Myocyte (in vitro differentiated cells): ENCODE data around the gene PAX5. TPM values are rescaled to one million over a fixed set of nuclear protein-coding genes. Genes with fewer than 3 reads are reported as not detected.

ENCODE experiments used
- DNase-seq: peaks from one replicate; pipeline ENCODE4 v3.0.0-alpha.2; 2012; ENCODE audit warnings: low read depth
- total RNA-seq: library from RNA; depleted of rRNA; stranded (reverse); fragments of >200 nt; gene quantifications from 2 replicates; pipeline ENCODE4 v1.2.3, GENCODE V29; 2014

PAX5 gene
- total RNA-seq, 1 donor from 2014 or later: not detected

DNA sequence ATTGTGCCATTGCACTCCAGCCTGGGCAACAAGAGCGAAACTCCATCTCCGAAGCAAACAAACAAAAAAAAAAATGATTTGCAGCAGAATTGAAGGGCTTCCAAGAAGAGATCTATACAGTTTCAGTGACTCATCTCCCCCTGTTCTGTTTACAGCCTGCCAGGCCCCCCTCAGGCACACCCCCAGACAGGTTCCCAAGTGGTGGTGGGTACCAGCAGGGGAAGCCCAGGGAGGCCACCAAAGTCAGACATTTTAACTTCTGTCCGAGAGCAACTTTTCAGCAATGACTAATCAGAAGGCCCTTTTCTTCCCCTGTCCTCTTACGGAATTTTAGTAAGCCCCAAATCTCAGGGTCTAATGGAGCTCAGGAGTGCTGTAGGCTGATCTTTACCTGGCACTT, 98.7 kb downstream of the PAX5 start:
- no peak for DNase-seq

DNA sequence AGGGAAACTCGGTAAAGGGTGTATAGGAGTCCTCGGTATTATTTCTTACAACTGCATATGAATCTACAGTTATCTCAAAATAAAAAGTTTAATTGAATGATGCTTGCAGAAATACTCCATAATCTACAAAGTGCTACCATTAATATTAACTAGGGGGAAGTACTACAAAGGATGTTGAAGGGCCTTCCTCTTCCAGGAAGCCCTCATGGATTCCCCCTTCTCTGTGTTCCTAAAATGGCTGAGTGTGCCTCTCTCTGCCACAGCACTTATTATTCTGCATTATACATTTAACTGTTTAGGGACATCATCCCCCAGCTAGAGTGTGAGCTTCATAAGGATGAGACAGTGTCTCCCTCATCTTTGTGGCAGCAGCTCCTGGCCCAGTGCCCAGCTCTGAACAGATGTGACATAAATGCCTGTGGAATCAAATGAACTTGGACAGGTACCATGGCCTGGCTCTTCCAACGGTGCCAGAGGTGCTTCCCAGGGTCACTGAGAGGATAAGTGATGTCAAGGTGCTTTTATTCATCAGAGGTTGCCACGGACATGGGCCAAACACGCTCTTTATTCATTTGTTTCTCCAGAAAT, 99.5 kb downstream of the PAX5 start:
- no peak for DNase-seq

- no peak for DNase-seq
These were observed 100.3 kb downstream of the PAX5 start for GRCh38 chr9:36933676-36934215.

DNA sequence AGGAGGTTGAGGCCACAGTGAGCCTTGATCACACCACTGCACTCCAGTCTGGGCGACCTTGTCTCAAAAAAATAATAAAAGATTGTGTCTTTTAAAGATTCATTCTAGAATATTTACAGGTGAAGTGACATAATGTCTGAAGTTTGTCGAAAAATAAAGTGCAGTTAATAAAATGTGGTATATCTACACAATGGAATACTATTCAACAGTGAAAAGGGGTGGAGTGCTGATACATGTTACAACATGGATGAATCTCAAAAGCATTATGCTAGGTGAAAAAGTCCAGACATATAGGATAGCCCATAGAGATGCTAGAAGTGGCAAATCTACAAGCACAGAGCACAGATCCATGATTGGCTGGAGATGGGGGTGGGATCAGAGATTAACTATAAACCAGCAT, 101.9 kb downstream of the PAX5 start:
- no peak for DNase-seq

DNA sequence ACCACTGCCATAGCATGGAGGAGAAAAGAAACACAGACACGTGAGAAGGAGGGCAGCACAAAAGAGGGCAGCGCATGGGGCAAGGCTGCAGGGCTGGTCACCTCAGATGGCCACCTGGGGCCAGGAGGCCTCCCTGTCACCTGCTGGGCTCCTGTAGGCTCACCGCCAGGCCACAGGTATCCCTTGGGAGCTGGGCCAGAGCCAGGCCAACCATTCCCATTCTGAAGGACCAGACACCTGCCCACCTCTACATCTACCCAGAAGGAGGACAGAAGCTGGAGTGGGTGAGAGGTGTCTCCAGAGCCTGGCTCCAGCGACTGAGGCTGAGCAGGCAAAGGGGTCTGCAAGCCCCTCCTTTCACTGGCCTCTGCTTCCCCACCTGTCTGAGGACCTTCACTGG, 103.1 kb downstream of the PAX5 start:
- DNase-seq: no peak

DNA sequence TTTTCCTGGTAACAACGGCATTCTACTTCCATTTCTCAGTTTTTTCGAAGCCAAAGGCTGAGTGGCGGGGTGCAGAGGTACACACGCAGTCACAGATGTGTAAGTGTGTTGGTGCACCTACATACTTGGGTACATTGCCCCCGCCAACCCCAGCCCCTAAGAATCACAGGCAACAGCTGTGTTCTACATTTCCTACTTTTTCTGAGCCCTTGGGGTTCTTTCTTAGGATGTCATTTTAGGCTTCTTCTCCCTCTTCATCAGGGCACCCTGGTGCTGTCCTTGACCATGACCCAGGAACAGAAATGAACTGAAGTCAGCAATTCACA, 104.8 kb downstream of the PAX5 start:
- DNase-seq: no peak

GRCh38 chr9:36928670-36929349, 105.3 kb downstream of the PAX5 start:
- peak; percentile 32 for DNase-seq

GRCh38 chr9:36928210-36928609, 105.9 kb downstream of the PAX5 start:
- no peak for DNase-seq

- no peak for DNase-seq
These were observed 109.2 kb downstream of the PAX5 start for GRCh38 chr9:36924757-36925432.

GRCh38 chr9:36924071-36924470, 110.0 kb downstream of the PAX5 start:
- peak; percentile 38 for DNase-seq

- DNase-seq: no peak
These were observed 110.9 kb downstream of the PAX5 start for GRCh38 chr9:36923025-36923625.

- DNase-seq: no peak
These were observed 111.5 kb downstream of the PAX5 start for GRCh38 chr9:36922548-36922947.

DNA sequence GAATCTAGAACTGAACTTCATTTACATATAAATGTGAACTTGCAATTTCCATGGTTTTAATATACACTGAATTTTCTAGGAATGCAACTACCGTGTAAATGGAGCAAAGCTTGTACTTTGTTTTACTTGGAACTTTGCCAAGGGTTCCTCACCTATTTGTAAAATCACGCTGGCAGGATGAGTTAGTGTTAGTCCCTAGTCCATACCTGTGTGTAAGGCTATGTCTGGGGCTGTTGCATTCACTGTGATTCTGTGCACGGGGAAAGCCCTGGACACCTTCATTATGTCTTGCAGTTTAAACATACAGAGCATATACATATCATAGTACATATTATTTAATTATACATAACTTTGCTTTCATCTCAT, 119.9 kb downstream of the PAX5 start:
- no peak for DNase-seq

DNA sequence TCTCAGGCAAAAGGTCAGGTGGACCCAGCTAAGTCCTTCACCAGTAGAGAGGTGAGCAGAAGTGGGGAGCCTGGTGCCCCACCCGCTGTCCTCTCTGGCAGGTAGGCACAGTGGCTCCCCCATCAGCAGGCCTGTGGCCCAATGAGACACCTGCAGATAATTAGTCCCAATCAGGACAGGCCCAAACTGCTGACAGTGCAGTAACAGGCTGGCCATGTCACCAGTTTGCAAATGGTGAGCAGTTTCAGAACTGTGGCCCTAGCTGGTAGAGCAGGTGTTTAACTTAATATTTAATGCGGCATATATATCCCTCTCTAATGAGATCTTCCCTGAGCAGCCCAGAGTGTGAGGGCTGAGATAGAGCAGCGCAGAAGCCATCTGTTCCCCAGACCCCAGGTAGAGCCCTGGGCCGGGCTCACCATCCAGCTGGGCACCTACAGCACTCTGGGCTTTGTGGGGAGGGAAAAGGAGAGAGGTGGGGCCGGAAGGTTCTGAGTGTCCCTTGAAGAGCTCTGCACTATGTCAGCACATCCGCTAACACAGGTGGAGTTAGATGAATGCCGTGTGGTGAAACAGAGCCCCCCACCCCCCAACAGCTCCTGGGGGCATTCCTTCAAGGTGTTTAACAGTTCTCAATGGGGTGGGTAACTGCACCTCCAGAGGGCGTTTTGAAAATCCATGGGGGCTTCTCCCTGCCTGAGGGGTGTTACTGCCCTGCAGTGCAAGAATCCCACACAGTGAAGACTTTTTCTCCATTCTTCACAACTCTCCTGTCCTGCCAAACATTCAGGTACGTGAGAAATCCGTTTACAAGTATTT, 120.5 kb downstream of the PAX5 start:
- DNase-seq: no peak

DNA sequence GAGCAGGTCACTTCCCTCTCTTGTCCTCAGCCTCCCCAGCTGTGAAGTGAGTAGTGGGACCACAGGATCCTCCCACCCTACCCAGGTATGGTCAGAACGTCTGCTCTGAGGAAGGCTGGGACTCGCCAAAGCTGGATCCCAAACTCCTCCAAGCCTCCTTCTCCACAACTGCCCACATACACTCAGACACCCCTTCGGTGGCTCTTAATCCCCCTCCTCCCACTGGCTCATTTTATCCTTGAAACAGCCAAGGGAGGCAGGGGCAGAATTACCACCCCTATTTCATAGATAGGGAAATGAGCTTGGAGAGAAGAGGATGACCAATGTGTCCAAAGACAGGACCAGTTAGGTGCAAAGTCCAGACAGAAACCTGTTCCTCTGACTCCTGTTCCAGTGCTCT, 121.4 kb downstream of the PAX5 start:
- DNase-seq: no peak

DNA sequence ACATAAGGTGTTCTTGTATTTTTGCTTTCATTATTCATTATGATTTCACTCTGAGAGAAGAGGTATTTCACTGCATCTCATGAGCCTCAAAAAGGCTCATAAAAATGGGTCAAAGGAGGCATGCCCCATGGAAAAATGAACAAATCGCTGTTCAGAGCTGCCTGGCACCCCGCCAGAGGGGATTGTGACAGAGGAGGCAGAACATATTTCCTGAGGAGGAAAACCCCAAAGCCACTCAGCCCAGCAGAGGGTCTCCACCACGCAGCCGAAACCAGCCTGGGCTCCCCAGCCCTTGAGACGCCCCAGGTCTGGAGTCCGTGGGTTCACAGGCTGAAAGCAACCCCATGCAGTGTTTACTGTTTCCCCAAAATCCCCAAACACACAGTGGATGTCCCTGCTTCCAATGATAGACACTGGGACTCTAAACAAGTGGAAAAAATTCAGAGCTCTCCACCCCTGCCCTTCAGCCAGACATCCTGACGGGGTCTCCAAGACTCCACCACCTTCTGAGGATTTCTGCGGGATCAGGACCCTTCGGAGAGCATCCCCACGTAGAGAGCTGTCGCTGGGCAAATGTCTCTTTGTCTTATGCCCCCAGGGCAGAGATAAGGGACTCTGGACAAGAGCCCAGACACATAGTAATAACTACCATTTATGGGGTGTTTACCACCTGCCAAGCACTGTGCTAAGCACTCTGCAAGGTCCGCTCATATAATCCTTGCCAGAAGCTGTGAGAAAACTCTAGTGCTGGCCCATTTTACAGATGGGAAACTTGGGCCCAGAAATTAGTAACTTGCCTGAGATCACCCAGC, 122.3 kb downstream of the PAX5 start:
- no peak for DNase-seq

GRCh38 chr9:36911037-36911436, 123.0 kb downstream of the PAX5 start:
- no peak for DNase-seq

GRCh38 chr9:36906492-36906891, 127.6 kb downstream of the PAX5 start:
- no peak for DNase-seq

DNA sequence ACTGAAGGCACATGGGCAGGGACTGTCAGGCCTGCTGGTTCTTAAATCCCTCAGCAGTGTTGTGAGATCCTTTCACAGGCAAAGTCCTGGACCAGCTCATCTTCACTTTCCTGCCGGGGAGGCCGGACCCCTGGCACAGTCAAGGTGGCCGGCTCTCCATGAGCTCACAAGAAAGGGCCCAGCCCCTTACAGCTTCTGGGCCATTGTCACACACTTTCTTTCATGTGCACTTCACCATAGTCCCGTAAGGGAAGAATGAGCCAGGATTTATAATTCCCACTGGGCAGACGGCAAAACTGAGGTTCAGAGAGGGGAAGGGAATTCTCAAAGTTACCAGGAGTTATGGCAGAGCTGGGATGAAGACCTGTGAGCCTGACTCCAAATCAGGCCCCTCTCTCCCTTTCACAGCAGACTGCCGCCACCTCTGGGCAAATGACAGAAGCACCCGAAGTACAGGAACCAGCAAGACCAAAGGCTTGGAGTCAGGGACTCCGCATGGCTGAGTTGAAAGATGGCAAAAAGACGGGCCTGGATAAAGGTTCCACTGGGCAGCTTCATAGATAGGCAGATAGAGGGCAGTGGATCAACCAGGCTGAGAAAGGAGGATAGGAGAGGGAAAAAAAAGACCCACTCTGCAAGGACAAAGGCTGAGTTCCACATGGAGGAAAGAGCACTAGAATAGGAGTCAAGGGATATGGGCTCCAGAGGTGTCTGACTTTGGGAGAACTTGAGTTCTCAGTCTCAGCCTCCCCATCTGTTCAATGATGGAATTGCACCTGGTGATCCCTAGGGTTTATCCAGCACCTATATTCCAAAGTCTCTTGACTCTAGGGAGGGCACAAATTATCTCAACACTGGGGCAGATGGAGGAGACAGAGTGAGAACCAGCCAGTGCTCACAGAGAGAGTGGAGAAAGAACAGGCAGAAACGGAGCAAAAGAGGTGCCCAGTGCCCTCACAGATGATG, 128.7 kb downstream of the PAX5 start:
- DNase-seq: no peak
